ENCODE data around the gene DNAJC15. TPM values are rescaled to one million over a fixed set of nuclear protein-coding genes. Genes with fewer than 3 reads are reported as not detected.
A peak's percentile ranks its signal among the peaks of the same experiment; 100 is the strongest.

The DNAJC15 gene
- polyA plus RNA-seq, 3 donors, result 8.3 to 31.1 (median 22.0) TPM

- no peaks in the 10 kb centered on the region for H3K27me3 ChIP-seq (ENCODE audit: control insufficient read depth in 2 of 2, insufficient read depth in 2 of 2, low read length in 2 of 2)
- H3K27ac ChIP-seq (ENCODE audit: low read depth in 1 of 2, low read length in 2 of 2), result no peak overlapping the region
- peaks cover 0 to 2% (median 0%) of the 10 kb centered on the region in 7 donors for H3K9me3 Mint-ChIP-seq
- no peak overlapping the region for H3K4me3 Mint-ChIP-seq
- H3K4me3 ChIP-seq (replicated peaks in 1 of 3; ENCODE audit: low read depth in 2 of 3, low read length in 3 of 3), result no peak overlapping the region
- intact Hi-C loops (cut with micrococcal nuclease), result no loop called here
- TF ChIP-seq, protein P1, sequence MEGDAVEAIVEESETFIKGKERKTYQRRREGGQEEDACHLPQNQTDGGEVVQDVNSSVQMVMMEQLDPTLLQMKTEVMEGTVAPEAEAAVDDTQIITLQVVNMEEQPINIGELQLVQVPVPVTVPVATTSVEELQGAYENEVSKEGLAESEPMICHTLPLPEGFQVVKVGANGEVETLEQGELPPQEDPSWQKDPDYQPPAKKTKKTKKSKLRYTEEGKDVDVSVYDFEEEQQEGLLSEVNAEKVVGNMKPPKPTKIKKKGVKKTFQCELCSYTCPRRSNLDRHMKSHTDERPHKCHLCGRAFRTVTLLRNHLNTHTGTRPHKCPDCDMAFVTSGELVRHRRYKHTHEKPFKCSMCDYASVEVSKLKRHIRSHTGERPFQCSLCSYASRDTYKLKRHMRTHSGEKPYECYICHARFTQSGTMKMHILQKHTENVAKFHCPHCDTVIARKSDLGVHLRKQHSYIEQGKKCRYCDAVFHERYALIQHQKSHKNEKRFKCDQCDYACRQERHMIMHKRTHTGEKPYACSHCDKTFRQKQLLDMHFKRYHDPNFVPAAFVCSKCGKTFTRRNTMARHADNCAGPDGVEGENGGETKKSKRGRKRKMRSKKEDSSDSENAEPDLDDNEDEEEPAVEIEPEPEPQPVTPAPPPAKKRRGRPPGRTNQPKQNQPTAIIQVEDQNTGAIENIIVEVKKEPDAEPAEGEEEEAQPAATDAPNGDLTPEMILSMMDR (IDR thresholded peaks at IDR 0.05), result peak; percentile 80
- peaks cover 0 to 7% of the 10 kb centered on the region in 2 donors for H3K4me1 ChIP-seq (ENCODE audit: control insufficient read depth in 1 of 2, insufficient read depth in 2 of 2, low read length in 2 of 2)
- no peaks in the 10 kb centered on the region for H3K79me2 ChIP-seq (ENCODE audit: insufficient read depth, low read length)
- H4K20me1 ChIP-seq (ENCODE audit: insufficient read depth, low read length), result no peaks in the 10 kb centered on the region
- no peak overlapping the region for H2AFZ ChIP-seq (ENCODE audit: insufficient read depth, low read depth, low read length, poor library complexity, severe bottlenecking)
- DNase-seq, result peak in 1 of 3 donors; percentile 35
- no peak overlapping the region for H3K4me2 ChIP-seq (replicated peaks; ENCODE audit: extremely low read depth, low read length, poor library complexity, severe bottlenecking)
- no peaks in the 10 kb centered on the region for H3K9me3 ChIP-seq (replicated peaks in 1 of 2; ENCODE audit: control insufficient read depth in 1 of 2, insufficient read depth in 1 of 2, low read length in 2 of 2)
- H3K9ac ChIP-seq (ENCODE audit: insufficient read depth, low read length, poor library complexity, severe bottlenecking), result no peak overlapping the region
- H3K36me3 Mint-ChIP-seq, result peaks cover 23 to 31% of the 10 kb centered on the region in 2 donors
- peaks cover 2 to 26% of the 10 kb centered on the region in 2 donors for H3K36me3 ChIP-seq (replicated peaks in 1 of 2; ENCODE audit: control insufficient read depth in 1 of 2, insufficient read depth in 2 of 2, low read length in 2 of 2)
- H3K27me3 Mint-ChIP-seq (ENCODE audit: low read depth in 3 of 3), result peaks cover 0 to 2% (median 0%) of the 10 kb centered on the region in 3 donors
- no CpG with 5 or more reads among the region's 1 CpG for WGBS (ENCODE audit: insufficient coverage)
- H3K4me1 Mint-ChIP-seq, result peaks cover 12% of the 10 kb centered on the region
- no peak overlapping the region for H3K27ac Mint-ChIP-seq
Observed at GRCh38 chr13:43085545-43085944, 62.2 kb downstream of the DNAJC15 start.

DNA sequence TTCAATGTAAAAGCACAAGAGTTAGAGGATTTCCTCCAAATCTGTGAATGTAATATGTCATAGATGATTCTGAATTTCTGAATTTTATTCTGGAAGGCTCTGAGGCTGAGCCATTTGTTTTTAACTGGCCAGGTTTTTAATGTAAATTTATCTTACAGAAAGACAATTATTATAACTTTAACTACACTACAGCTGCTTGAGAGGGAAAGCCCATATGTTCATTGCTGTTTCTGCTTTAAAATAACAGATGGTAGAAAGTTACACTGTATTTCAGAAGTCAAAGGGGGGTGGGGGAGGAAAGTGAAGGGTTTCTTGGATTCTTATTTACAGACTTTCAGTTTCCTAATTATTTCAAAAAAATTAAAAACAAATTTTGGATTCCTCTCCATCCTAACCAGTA is 62.8 kb downstream of the DNAJC15 start:
- Mint-ChIP-seq H3K27ac (no peak overlapping the region), H3K4me3 (no peak overlapping the region), H3K4me1 (peaks cover 12% of the 10 kb centered on the region), H3K27me3 (ENCODE audit: low read depth in 3 of 3) (peaks cover 0 to 2% (median 0%) of the 10 kb centered on the region in 3 donors), H3K36me3 (peaks cover 19 to 28% of the 10 kb centered on the region in 2 donors), H3K9me3 (peaks cover 0 to 2% (median 0%) of the 10 kb centered on the region in 7 donors)
- Histone ChIP-seq H3K9ac (ENCODE audit: insufficient read depth, low read length, poor library complexity, severe bottlenecking) (no peak overlapping the region), H2AFZ (ENCODE audit: insufficient read depth, low read depth, low read length, poor library complexity, severe bottlenecking) (no peak overlapping the region), H3K4me2 (replicated peaks; ENCODE audit: extremely low read depth, low read length, poor library complexity, severe bottlenecking) (no peak overlapping the region), H3K4me3 (replicated peaks in 1 of 3; ENCODE audit: low read depth in 2 of 3, low read length in 3 of 3) (no peak overlapping the region), H4K20me1 (ENCODE audit: insufficient read depth, low read length) (no peaks in the 10 kb centered on the region), H3K79me2 (ENCODE audit: insufficient read depth, low read length) (no peaks in the 10 kb centered on the region), H3K27ac (ENCODE audit: low read depth in 1 of 2, low read length in 2 of 2) (no peak overlapping the region), H3K4me1 (ENCODE audit: control insufficient read depth in 1 of 2, insufficient read depth in 2 of 2, low read length in 2 of 2) (peaks cover 0 to 7% of the 10 kb centered on the region in 2 donors), H3K9me3 (replicated peaks in 1 of 2; ENCODE audit: control insufficient read depth in 1 of 2, insufficient read depth in 1 of 2, low read length in 2 of 2) (no peaks in the 10 kb centered on the region), H3K27me3 (ENCODE audit: control insufficient read depth in 2 of 2, insufficient read depth in 2 of 2, low read length in 2 of 2) (no peaks in the 10 kb centered on the region), H3K36me3 (replicated peaks in 1 of 2; ENCODE audit: control insufficient read depth in 1 of 2, insufficient read depth in 2 of 2, low read length in 2 of 2) (peaks cover 0 to 20% of the 10 kb centered on the region in 2 donors)
- intact Hi-C loops (cut with micrococcal nuclease), result no loop called here
- TF ChIP-seq, protein P1 (IDR thresholded peaks at IDR 0.05), result no peak
- DNase-seq, result no peak
